ENCODE data around the gene LETMD1.

The LETMD1 gene

GRCh38 chr12:51080136-51080535, 32.0 kb downstream of the LETMD1 start:
- no peak for DNase-seq

GRCh38 chr12:51081421-51081820, 33.3 kb downstream of the LETMD1 start:
- no peak for DNase-seq

GRCh38 chr12:51082561-51083125, 34.5 kb downstream of the LETMD1 start:
- DNase-seq, result no peak

- peak; percentile 75 for DNase-seq
These were observed 35.2 kb downstream of the LETMD1 start, which contains the start of gene CSRNP2 for GRCh38 chr12:51083126-51083833. Gene CSRNP2, minus strand, starts transcription at chr12:51083596. Its CDS starts 7,035 bp downstream, at chr12:51076561.

GRCh38 chr12:51085757-51086156, 37.6 kb downstream of the LETMD1 start:
- DNase-seq, result peak; percentile 38

GRCh38 chr12:51086933-51087332, 38.8 kb downstream of the LETMD1 start:
- DNase-seq, result no peak

GRCh38 chr12:51087818-51088217, 39.7 kb downstream of the LETMD1 start:
- no peak for DNase-seq

GRCh38 chr12:51090705-51091229, 42.6 kb downstream of the LETMD1 start:
- DNase-seq, result no peak

- no peak for DNase-seq
These were observed 50.5 kb downstream of the LETMD1 start for GRCh38 chr12:51098611-51099010.

- DNase-seq, result no peak
These were observed 55.9 kb downstream of the LETMD1 start for GRCh38 chr12:51103977-51104376.

- peak; percentile 42 for DNase-seq
These were observed 60.0 kb downstream of the LETMD1 start for GRCh38 chr12:51108136-51108535.
